IgD-negative memory B cell (primary cell): Measurements from ENCODE around the gene DHRS11. TPM values are rescaled to one million over a fixed set of nuclear protein-coding genes. Genes with fewer than 3 reads are reported as not detected.
A peak's percentile ranks its signal among the peaks of the same experiment; 100 is the strongest.

Source experiments
- H3K27ac Mint-ChIP-seq, 3 donors: one replicate each; pipeline ENCODE4 v1.8.0; 2020 to 2022; ENCODE audit warnings: mild to moderate bottlenecking in 3 of 3, mixed read lengths in 3 of 3, moderate library complexity in 1 of 3
- H3K27me3 Mint-ChIP-seq: one replicate; pipeline ENCODE4 v1.8.0; 2021; ENCODE audit warnings: mixed read lengths
- H3K36me3 Mint-ChIP-seq: one replicate; pipeline ENCODE4 v1.8.0; 2020; ENCODE audit warnings: mild to moderate bottlenecking, mixed read lengths
- H3K4me1 Mint-ChIP-seq, 3 donors: one replicate each; pipeline ENCODE4 v1.8.0; 2020 to 2022; ENCODE audit warnings: mixed read lengths in 3 of 3, mild to moderate bottlenecking in 1 of 3
- H3K4me3 Mint-ChIP-seq, 4 donors: one replicate each; pipeline ENCODE4 v1.8.0; 2020 to 2022; ENCODE audit warnings: mild to moderate bottlenecking in 4 of 4, mixed read lengths in 4 of 4, moderate library complexity in 3 of 4
- H3K9me3 Mint-ChIP-seq, 3 donors: one replicate each; pipeline ENCODE4 v1.8.0; 2020 to 2021; ENCODE audit warnings: mixed read lengths in 3 of 3, mild to moderate bottlenecking in 1 of 3
- polyA plus RNA-seq: library from polyadenylated mRNA; unstranded; fragments of 300-500 nt; fragmentation: Illumina TruSeq; gene quantifications from one replicate; pipeline ENCODE4 v1.2.3, GENCODE V29; 2021

The DHRS11 gene
- polyA plus RNA-seq, 1 donor from 2014 or later = 2.8 TPM

GRCh38 chr17:36641877-36642845 is 50.5 kb downstream of the DHRS11 start:
- Mint-ChIP-seq H3K27ac (no peak overlapping the region), H3K4me1 (peaks cover 3 to 7% (median 4%) of the 10 kb centered on the region in 3 donors), H3K4me3 (peak overlapping the region in 2 of 4 donors; percentile 16 to 76), H3K36me3 (no peaks in the 10 kb centered on the region), H3K27me3 (peaks cover 59% of the 10 kb centered on the region), H3K9me3 (no peaks in the 10 kb centered on the region)

DNA sequence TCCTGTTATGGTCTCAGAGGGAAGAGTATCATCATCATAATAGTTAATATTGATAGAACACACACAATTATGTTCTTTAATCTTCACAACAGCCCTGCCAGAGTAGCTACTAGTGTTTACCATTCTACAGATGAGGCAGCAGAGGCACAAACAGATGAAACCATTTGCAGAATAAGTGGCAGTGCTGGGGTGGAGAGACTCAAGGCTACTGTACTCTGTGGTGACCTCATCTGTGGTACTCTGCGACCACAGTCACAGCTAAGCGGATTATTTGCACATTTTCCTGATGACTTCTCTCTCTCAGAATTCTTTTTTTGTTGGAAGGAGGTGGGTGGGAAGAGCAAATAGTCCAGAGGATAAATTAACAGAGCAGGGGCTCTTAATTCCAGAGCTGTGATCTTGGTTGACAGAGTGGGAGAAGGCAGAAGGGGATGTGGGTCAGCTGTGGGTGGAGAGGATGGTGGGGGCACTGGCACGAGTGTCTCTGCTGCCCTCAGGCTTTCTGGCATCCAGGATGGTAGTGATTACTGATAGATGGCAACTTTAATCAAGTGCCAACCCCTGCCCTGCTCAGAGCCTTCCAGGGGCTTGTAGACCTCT is 51.5 kb downstream of the DHRS11 start:
- Mint-ChIP-seq H3K4me1 (peaks cover 3 to 7% (median 4%) of the 10 kb centered on the region in 3 donors), H3K9me3 (no peaks in the 10 kb centered on the region), H3K27ac (no peak overlapping the region), H3K27me3 (peaks cover 61% of the 10 kb centered on the region), H3K36me3 (no peaks in the 10 kb centered on the region), H3K4me3 (peak overlapping the region in 1 of 4 donors; percentile 36)

- peaks cover 3 to 7% (median 4%) of the 10 kb centered on the region in 3 donors for H3K4me1 Mint-ChIP-seq
- no peak overlapping the region for H3K4me3 Mint-ChIP-seq
- H3K9me3 Mint-ChIP-seq = no peaks in the 10 kb centered on the region
- no peaks in the 10 kb centered on the region for H3K36me3 Mint-ChIP-seq
- H3K27me3 Mint-ChIP-seq = peaks cover 60% of the 10 kb centered on the region
- H3K27ac Mint-ChIP-seq = no peak overlapping the region
Measured at GRCh38 chr17:36645422-36645821, 53.7 kb downstream of the DHRS11 start.

- peaks cover 58% of the 10 kb centered on the region for H3K27me3 Mint-ChIP-seq
- no peak overlapping the region for H3K4me3 Mint-ChIP-seq
- no peaks in the 10 kb centered on the region for H3K9me3 Mint-ChIP-seq
- H3K36me3 Mint-ChIP-seq = no peaks in the 10 kb centered on the region
- peaks cover 0 to 2% (median 0%) of the 10 kb centered on the region in 3 donors for H3K4me1 Mint-ChIP-seq
- H3K27ac Mint-ChIP-seq = no peak overlapping the region
Measured at GRCh38 chr17:36647636-36648035, 56.0 kb downstream of the DHRS11 start.

GRCh38 chr17:36650096-36650775 is 58.6 kb downstream of the DHRS11 start:
- Mint-ChIP-seq H3K27me3 (peaks cover 47% of the 10 kb centered on the region), H3K9me3 (peaks cover 0 to 2% (median 0%) of the 10 kb centered on the region in 3 donors), H3K36me3 (peaks cover 3% of the 10 kb centered on the region), H3K4me1 (peaks cover 0 to under 1% (median 0%) of the 10 kb centered on the region in 3 donors), H3K4me3 (no peak overlapping the region), H3K27ac (no peak overlapping the region)

Other genes with a start within 250 kb of the DHRS11 start
- not detected for gene TBC1D3H, start 203.4 kb upstream of the DHRS11 start, polyA plus RNA-seq
- gene ZNHIT3, start 105.2 kb upstream of the DHRS11 start, polyA plus RNA-seq = 88.1 TPM
- 4.2 TPM for gene MYO19, start 57.0 kb upstream of the DHRS11 start, polyA plus RNA-seq
- gene PIGW, start 56.9 kb upstream of the DHRS11 start, polyA plus RNA-seq = 7.9 TPM
- gene GGNBP2, start 47.0 kb upstream of the DHRS11 start, polyA plus RNA-seq = 84.9 TPM
- gene MRM1, start 9.7 kb downstream of the DHRS11 start, polyA plus RNA-seq = 10.1 TPM